Transverse colon (tissue), 4 donors: ENCODE data around the gene EP400.

ENCODE experiments used
- CTCF ChIP-seq, 5 experiments: fragments of 200-600 bp in 3 of 5; fragments of 450-650 bp in 2 of 5; sonication (generic) in 3 of 5; IDR thresholded peaks; 1 replicate in 2 of 5; 2 replicates in 3 of 5; pipeline ENCODE4 v1.5.1; 2016 to 2017; ENCODE audit warnings: antibody characterized with exemption in 5 of 5, inconsistent platforms in 3 of 5, mild to moderate bottlenecking in 2 of 5, moderate library complexity in 1 of 5
- EP300 ChIP-seq: sonication (generic); formaldehyde crosslinking; IDR thresholded peaks from one replicate; pipeline ENCODE4 v1.6.1; 2017; ENCODE audit warnings: antibody characterized with exemption, low read depth
- POLR2A ChIP-seq: fragments of 450-650 bp; IDR thresholded peaks from one replicate; pipeline ENCODE4 v1.6.1; 2016; ENCODE audit warnings: antibody characterized with exemption, mild to moderate bottlenecking, moderate library complexity
- POLR2AphosphoS5 ChIP-seq, 3 donors: sonication (generic); formaldehyde crosslinking; IDR thresholded peaks; one replicate each; pipeline ENCODE4 v1.6.1; 2016; ENCODE audit warnings: antibody characterized with exemption in 3 of 3

GRCh38 chr12:131987552-131987951, 37.8 kb downstream of the EP400 start:
- TF ChIP-seq CTCF (IDR thresholded peaks at IDR 0.05) (no peak), POLR2AphosphoS5 (IDR thresholded peaks at IDR 0.05) (no peak), POLR2A (no peak), EP300 (no peak)
